ENCODE measurements around the gene AP4M1. TPM values are rescaled to one million over a fixed set of nuclear protein-coding genes. Genes with fewer than 3 reads are reported as not detected.
A peak's percentile ranks its signal among the peaks of the same experiment; 100 is the strongest.

The AP4M1 gene
- total and polyA plus RNA-seq, 9 of the 15 experiments (the other 6 are each of a cell fraction or from before 2014, with no cell fraction given), result 1.3 to 30.9 (median 14.1) TPM

DNA sequence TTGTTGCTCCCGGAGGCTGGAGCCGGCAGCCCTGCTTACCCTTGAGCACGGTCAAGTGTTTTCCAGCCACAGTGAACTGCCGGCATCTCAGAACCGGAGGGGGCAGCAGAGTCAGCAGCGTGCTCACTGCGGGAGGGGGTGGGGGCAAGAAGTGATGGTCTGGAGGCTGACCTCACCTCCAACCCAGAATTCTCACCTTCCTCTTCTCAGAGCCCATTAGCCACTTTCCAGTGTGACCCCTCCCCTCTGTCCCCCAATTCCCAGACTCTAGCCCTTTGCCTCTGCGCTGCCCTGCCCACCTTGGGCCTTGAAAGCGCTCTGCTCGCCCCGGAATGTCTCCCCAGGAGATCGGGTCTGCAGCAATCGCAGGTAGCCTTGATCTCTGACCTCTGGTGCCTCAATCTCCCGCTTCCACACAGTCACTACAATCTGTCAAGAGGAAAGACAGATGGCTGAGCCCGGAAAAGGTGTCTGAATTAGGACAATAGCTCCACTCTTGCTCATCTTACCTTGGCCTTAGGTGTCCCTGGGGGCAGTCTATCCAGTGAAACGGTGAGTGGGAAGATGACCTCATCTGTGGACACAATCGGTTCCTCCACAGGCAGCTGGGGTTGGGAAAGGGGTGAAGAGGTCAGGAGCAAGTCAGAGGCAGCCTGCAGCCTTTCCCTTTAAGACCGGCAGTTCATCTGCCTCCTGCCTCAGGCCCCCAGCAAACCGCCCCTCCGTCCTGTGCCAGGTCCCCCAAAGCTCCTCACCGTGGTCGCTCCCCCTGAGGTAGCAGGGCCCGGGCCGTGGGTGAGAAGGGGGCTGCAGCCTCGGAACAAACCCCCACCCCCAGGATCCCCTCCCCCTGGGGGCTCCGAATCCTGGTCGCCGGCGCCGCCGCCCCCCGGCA is 56.1 kb downstream of the AP4M1 start (continued):
- TF ChIP-seq DMBX1 (CRISPR knock-in tag; IDR thresholded peaks at IDR 0.05; ENCODE audit: borderline replicate concordance) (peak; percentile 9; the same call in 1 of the 2 replicates), RUNX1 (IDR thresholded peaks at IDR 0.05; ENCODE audit: low read depth) (0 out of 2 replicates have a peak, but pooled peaks have one; percentile 27), JUND (IDR thresholded peaks at IDR 0.05; ENCODE audit: borderline replicate concordance, low read depth, low read length) (peak; percentile 96), JUND (tag; IDR thresholded peaks at IDR 0.05; ENCODE audit: borderline replicate concordance, low read depth, low read length) (peak; percentile 86), ZNF121 (CRISPR knock-in tag; conservative IDR thresholded peaks at IDR 0.05) (no peak), CBX3 (IDR thresholded peaks at IDR 0.05; ENCODE audit: borderline replicate concordance in 1 of 2, low read length in 2 of 2) (no peak), MAZ (CRISPR knock-in tag; conservative IDR thresholded peaks at IDR 0.05 in 1 of 2, IDR thresholded peaks at IDR 0.05 in 1 of 2) (peak in 1 of 2 experiments; percentile 91; a peak in 3 of 4 replicates), GTF2E2 (tag; IDR thresholded peaks at IDR 0.05) (no peak), ZFP36 (IDR thresholded peaks at IDR 0.05; ENCODE audit: low read depth, low read length, partially characterized antibody) (peak; percentile 8), TAL1 (IDR thresholded peaks at IDR 0.05) (0 out of 2 replicates have a peak, but pooled peaks have one; percentile 37), SUPT5H (IDR thresholded peaks at IDR 0.05) (peak; percentile 59), TCFL5 (CRISPR knock-in tag; conservative IDR thresholded peaks at IDR 0.05) (no peak), MTA1 (IDR thresholded peaks at IDR 0.05; ENCODE audit: borderline replicate concordance) (peak; percentile 74)
- TF ChIP-seq, protein P1, sequence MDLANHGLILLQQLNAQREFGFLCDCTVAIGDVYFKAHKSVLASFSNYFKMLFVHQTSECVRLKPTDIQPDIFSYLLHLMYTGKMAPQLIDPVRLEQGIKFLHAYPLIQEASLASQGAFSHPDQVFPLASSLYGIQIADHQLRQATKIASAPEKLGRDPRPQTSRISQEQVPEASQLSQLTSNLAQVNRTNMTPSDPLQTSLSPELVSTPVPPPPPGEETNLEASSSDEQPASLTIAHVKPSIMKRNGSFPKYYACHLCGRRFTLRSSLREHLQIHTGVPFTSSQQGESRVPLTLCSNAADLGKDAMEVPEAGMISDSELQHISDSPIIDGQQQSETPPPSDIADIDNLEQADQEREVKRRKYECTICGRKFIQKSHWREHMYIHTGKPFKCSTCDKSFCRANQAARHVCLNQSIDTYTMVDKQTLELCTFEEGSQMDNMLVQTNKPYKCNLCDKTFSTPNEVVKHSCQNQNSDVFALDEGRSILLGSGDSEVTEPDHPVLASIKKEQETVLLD (IDR thresholded peaks at IDR 0.05), result peak; percentile 52; the same call in 1 of the 2 replicates
- TF ChIP-seq, protein P2, sequence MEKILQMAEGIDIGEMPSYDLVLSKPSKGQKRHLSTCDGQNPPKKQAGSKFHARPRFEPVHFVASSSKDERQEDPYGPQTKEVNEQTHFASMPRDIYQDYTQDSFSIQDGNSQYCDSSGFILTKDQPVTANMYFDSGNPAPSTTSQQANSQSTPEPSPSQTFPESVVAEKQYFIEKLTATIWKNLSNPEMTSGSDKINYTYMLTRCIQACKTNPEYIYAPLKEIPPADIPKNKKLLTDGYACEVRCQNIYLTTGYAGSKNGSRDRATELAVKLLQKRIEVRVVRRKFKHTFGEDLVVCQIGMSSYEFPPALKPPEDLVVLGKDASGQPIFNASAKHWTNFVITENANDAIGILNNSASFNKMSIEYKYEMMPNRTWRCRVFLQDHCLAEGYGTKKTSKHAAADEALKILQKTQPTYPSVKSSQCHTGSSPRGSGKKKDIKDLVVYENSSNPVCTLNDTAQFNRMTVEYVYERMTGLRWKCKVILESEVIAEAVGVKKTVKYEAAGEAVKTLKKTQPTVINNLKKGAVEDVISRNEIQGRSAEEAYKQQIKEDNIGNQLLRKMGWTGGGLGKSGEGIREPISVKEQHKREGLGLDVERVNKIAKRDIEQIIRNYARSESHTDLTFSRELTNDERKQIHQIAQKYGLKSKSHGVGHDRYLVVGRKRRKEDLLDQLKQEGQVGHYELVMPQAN (IDR thresholded peaks at IDR 0.05; ENCODE audit: borderline replicate concordance), result peak; percentile 54
- TF ChIP-seq, protein P3, sequence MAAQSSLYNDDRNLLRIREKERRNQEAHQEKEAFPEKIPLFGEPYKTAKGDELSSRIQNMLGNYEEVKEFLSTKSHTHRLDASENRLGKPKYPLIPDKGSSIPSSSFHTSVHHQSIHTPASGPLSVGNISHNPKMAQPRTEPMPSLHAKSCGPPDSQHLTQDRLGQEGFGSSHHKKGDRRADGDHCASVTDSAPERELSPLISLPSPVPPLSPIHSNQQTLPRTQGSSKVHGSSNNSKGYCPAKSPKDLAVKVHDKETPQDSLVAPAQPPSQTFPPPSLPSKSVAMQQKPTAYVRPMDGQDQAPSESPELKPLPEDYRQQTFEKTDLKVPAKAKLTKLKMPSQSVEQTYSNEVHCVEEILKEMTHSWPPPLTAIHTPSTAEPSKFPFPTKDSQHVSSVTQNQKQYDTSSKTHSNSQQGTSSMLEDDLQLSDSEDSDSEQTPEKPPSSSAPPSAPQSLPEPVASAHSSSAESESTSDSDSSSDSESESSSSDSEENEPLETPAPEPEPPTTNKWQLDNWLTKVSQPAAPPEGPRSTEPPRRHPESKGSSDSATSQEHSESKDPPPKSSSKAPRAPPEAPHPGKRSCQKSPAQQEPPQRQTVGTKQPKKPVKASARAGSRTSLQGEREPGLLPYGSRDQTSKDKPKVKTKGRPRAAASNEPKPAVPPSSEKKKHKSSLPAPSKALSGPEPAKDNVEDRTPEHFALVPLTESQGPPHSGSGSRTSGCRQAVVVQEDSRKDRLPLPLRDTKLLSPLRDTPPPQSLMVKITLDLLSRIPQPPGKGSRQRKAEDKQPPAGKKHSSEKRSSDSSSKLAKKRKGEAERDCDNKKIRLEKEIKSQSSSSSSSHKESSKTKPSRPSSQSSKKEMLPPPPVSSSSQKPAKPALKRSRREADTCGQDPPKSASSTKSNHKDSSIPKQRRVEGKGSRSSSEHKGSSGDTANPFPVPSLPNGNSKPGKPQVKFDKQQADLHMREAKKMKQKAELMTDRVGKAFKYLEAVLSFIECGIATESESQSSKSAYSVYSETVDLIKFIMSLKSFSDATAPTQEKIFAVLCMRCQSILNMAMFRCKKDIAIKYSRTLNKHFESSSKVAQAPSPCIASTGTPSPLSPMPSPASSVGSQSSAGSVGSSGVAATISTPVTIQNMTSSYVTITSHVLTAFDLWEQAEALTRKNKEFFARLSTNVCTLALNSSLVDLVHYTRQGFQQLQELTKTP (IDR thresholded peaks at IDR 0.05; ENCODE audit: low read depth in 1 of 2, partially characterized antibody in 2 of 2), result peak in 1 of 2 experiments; percentile 48
- TF ChIP-seq, protein P4, sequence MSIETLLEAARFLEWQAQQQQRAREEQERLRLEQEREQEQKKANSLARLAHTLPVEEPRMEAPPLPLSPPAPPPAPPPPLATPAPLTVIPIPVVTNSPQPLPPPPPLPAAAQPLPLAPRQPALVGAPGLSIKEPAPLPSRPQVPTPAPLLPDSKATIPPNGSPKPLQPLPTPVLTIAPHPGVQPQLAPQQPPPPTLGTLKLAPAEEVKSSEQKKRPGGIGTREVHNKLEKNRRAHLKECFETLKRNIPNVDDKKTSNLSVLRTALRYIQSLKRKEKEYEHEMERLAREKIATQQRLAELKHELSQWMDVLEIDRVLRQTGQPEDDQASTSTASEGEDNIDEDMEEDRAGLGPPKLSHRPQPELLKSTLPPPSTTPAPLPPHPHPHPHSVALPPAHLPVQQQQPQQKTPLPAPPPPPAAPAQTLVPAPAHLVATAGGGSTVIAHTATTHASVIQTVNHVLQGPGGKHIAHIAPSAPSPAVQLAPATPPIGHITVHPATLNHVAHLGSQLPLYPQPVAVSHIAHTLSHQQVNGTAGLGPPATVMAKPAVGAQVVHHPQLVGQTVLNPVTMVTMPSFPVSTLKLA (conservative IDR thresholded peaks at IDR 0.05), result peak; percentile 57 to 71; a peak in 3 of 4 replicates

Measured in K562 (cell line).